MM.1S (cell line): ENCODE results near the gene ADCY2.

ENCODE experiments used
- CTCF ChIP-seq: fragments of 300-600 bp; sonication (generic); IDR thresholded peaks from 2 replicates; pipeline ENCODE4 v1.5.1; 2016; ENCODE audit warnings: antibody characterized with exemption, low read length, mixed read lengths
- EZH2phosphoT487 ChIP-seq: fragments of 300-600 bp; sonication (generic); IDR thresholded peaks from 2 replicates; pipeline ENCODE4 v1.6.1; 2018; ENCODE audit warnings: antibody characterized with exemption, low read length

- no peak for TF ChIP-seq CTCF
- TF ChIP-seq EZH2phosphoT487: no peak
Measured at GRCh38 chr5:7866196-7866595, 470.3 kb downstream of the ADCY2 start.
